Measurements from ENCODE around the gene SF3A2.

SF3A2 gene

GRCh38 chr19:2233601-2234280, 2.9 kb upstream of the SF3A2 start:
- no peak for DNase-seq (ENCODE audit: extremely low read depth, low read depth)
- no peak for TF ChIP-seq CTCF (IDR thresholded peaks at IDR 0.05; ENCODE audit: low read depth, low read length)

- DNase-seq (ENCODE audit: extremely low read depth, low read depth), result no peak
- no peak for TF ChIP-seq CTCF (IDR thresholded peaks at IDR 0.05; ENCODE audit: low read depth, low read length)
Observed at GRCh38 chr19:2234996-2235380, 1.6 kb upstream of the SF3A2 start.

GRCh38 chr19:2235381-2236063, 1.1 kb upstream of the SF3A2 start:
- DNase-seq (ENCODE audit: extremely low read depth, low read depth), result no peak
- no peak for TF ChIP-seq CTCF (IDR thresholded peaks at IDR 0.05; ENCODE audit: low read depth, low read length)

- no peak for TF ChIP-seq CTCF (IDR thresholded peaks at IDR 0.05; ENCODE audit: low read depth, low read length)
- DNase-seq (ENCODE audit: extremely low read depth, low read depth), result no peak
Observed at GRCh38 chr19:2236064-2236313, 635 bp upstream of the SF3A2 start.

- DNase-seq (ENCODE audit: extremely low read depth, low read depth), result no peak
- no peak for TF ChIP-seq CTCF (IDR thresholded peaks at IDR 0.05; ENCODE audit: low read depth, low read length)
Observed at GRCh38 chr19:2237051-2237868, 636 bp downstream of the SF3A2 start.

GRCh38 chr19:2237869-2238153, 1.2 kb downstream of the SF3A2 start:
- TF ChIP-seq CTCF (IDR thresholded peaks at IDR 0.05; ENCODE audit: low read depth, low read length), result no peak
- DNase-seq (ENCODE audit: extremely low read depth, low read depth), result no peak

- TF ChIP-seq CTCF (IDR thresholded peaks at IDR 0.05; ENCODE audit: low read depth, low read length), result no peak
- no peak for DNase-seq (ENCODE audit: extremely low read depth, low read depth)
Observed at GRCh38 chr19:2239173-2239572, 2.5 kb downstream of the SF3A2 start.

All from AG09319 (cell line).